ENCODE results near the gene EXT2.

Gene EXT2

GRCh38 chr11:44134625-44135024 is 39.1 kb downstream of the EXT2 start:
- no peak overlapping the region for H3K27ac Mint-ChIP-seq
- peaks cover 61% of the 10 kb centered on the region for H3K4me1 Mint-ChIP-seq
- no peak for TF ChIP-seq CTCF (IDR thresholded peaks at IDR 0.05; ENCODE audit: unreplicated experiment in 3 of 3)
- peaks cover 31% of the 10 kb centered on the region for H3K36me3 Mint-ChIP-seq (ENCODE audit: low read depth)
- H3K4me3 Mint-ChIP-seq = no peak overlapping the region
- no peaks in the 10 kb centered on the region for H3K9me3 Mint-ChIP-seq
- peaks cover 3% of the 10 kb centered on the region for H3K27me3 Mint-ChIP-seq (ENCODE audit: low read depth)

- Mint-ChIP-seq H3K9me3 (no peaks in the 10 kb centered on the region), H3K4me3 (peak overlapping the region in 1 of 3 experiments; percentile 31), H3K4me1 (peaks cover 73% of the 10 kb centered on the region), H3K27me3 (ENCODE audit: low read depth) (peaks cover 3% of the 10 kb centered on the region), H3K27ac (peak overlapping the region; percentile 41 to 84 (median 58)), H3K36me3 (ENCODE audit: low read depth) (peaks cover 18% of the 10 kb centered on the region)
- no peak for TF ChIP-seq CTCF (IDR thresholded peaks at IDR 0.05; ENCODE audit: unreplicated experiment in 3 of 3)
Observed at GRCh38 chr11:44136176-44136945, 40.9 kb downstream of the EXT2 start.

GRCh38 chr11:44137057-44137456 is 41.6 kb downstream of the EXT2 start:
- Mint-ChIP-seq H3K27ac (peak overlapping the region; percentile 41 to 84 (median 58)), H3K36me3 (ENCODE audit: low read depth) (peaks cover 15% of the 10 kb centered on the region), H3K9me3 (no peaks in the 10 kb centered on the region), H3K4me3 (peak overlapping the region in 1 of 3 experiments; percentile 31), H3K4me1 (peaks cover 73% of the 10 kb centered on the region), H3K27me3 (ENCODE audit: low read depth) (peaks cover 3% of the 10 kb centered on the region)
- no peak for TF ChIP-seq CTCF (IDR thresholded peaks at IDR 0.05; ENCODE audit: unreplicated experiment in 3 of 3)

GRCh38 chr11:44138286-44138685 is 42.8 kb downstream of the EXT2 start:
- TF ChIP-seq CTCF (IDR thresholded peaks at IDR 0.05; ENCODE audit: unreplicated experiment in 3 of 3) = no peak
- Mint-ChIP-seq H3K27me3 (ENCODE audit: low read depth) (peaks cover 3% of the 10 kb centered on the region), H3K36me3 (ENCODE audit: low read depth) (peaks cover 12% of the 10 kb centered on the region), H3K27ac (peak overlapping the region; percentile 3 to 84 (median 18)), H3K4me3 (peak overlapping the region in 1 of 3 experiments; percentile 5), H3K4me1 (peaks cover 76% of the 10 kb centered on the region), H3K9me3 (no peaks in the 10 kb centered on the region)

- Mint-ChIP-seq H3K27me3 (ENCODE audit: low read depth) (no peaks in the 10 kb centered on the region), H3K4me1 (peaks cover 74% of the 10 kb centered on the region), H3K9me3 (no peaks in the 10 kb centered on the region), H3K36me3 (ENCODE audit: low read depth) (peaks cover 15% of the 10 kb centered on the region), H3K4me3 (peak overlapping the region; percentile 17 to 48 (median 46)), H3K27ac (peak overlapping the region; percentile 3 to 84 (median 64))
- no peak for TF ChIP-seq CTCF (IDR thresholded peaks at IDR 0.05; ENCODE audit: unreplicated experiment in 3 of 3)
Observed at GRCh38 chr11:44138980-44139379, 43.5 kb downstream of the EXT2 start.

Data from nephron (organoid).